IPS-18c (cell line): ENCODE measurements around the gene NRG4.
A peak's percentile ranks its signal among the peaks of the same experiment; 100 is the strongest.
"Not testable (repeated sequence)": the region's sequence is repeated elsewhere in the genome, so short reads cannot be mapped to it uniquely, and the experiment has no call there.

Experiments
- H3K4me3 ChIP-seq: 2 replicates; pipeline ENCODE4 v1.7.0; 2013; ENCODE audit warnings: low read depth, mild to moderate bottlenecking, low read length, moderate library complexity; ENCODE audit not compliant: insufficient read depth
- H3K9me3 ChIP-seq: one replicate; pipeline ENCODE4 v1.6.1; 2013; ENCODE audit warnings: mild to moderate bottlenecking, low read length, moderate library complexity; ENCODE audit not compliant: control insufficient read depth, insufficient read depth

NRG4 gene

GRCh38 chr15:76011627-76012551, at the start of gene NRG4:
TSS of gene NRG4 (minus strand) at chr15:76012424. CDS start at chr15:76011230, 1,194 bp downstream.
- no peak within 1 kb of the TSS for H3K4me3 ChIP-seq
- H3K9me3 ChIP-seq: no peaks in the 10 kb centered on the region

GRCh38 chr15:76061700-76062099, 49.5 kb upstream of the NRG4 start:
- Histone ChIP-seq H3K9me3 (no peaks in the 10 kb centered on the region), H3K4me3 (no peak overlapping the region)

- Histone ChIP-seq H3K9me3 (no peaks in the 10 kb centered on the region), H3K4me3 (peak overlapping the region; percentile 73)
Measured at GRCh38 chr15:76060118-76060989, 48.1 kb upstream of the NRG4 start.

- H3K9me3 ChIP-seq: no peaks in the 10 kb centered on the region
- H3K4me3 ChIP-seq: peak within 1 kb of the TSS; percentile 73
Measured at GRCh38 chr15:76059320-76060117, 47.3 kb upstream of the NRG4 start, which contains the start of gene TMEM266. TSS of gene TMEM266 (plus strand) at chr15:76059985. CDS start at chr15:76134264, 74,279 bp downstream.

GRCh38 chr15:76058714-76059319, 46.6 kb upstream of the NRG4 start:
- Histone ChIP-seq H3K4me3 (peak overlapping the region; percentile 63), H3K9me3 (no peaks in the 10 kb centered on the region)

- H3K9me3 ChIP-seq: no peaks in the 10 kb centered on the region
- H3K4me3 ChIP-seq: no peak overlapping the region
Measured at GRCh38 chr15:76057332-76058000, 45.2 kb upstream of the NRG4 start.

GRCh38 chr15:76056931-76057330, 44.7 kb upstream of the NRG4 start:
- H3K4me3 ChIP-seq: no peak overlapping the region
- no peaks in the 10 kb centered on the region for H3K9me3 ChIP-seq

GRCh38 chr15:76054201-76054600, 42.0 kb upstream of the NRG4 start:
- not testable (repeated sequence) for H3K4me3 ChIP-seq, H3K9me3 ChIP-seq

- no peak overlapping the region for H3K4me3 ChIP-seq
- no peaks in the 10 kb centered on the region for H3K9me3 ChIP-seq
Measured at GRCh38 chr15:76038512-76038911, 26.3 kb upstream of the NRG4 start.

GRCh38 chr15:76035593-76035992, 23.4 kb upstream of the NRG4 start:
- no peaks in the 10 kb centered on the region for H3K9me3 ChIP-seq
- no peak overlapping the region for H3K4me3 ChIP-seq

GRCh38 chr15:76034111-76034510, 21.9 kb upstream of the NRG4 start:
- no peaks in the 10 kb centered on the region for H3K9me3 ChIP-seq
- no peak overlapping the region for H3K4me3 ChIP-seq

- Histone ChIP-seq H3K4me3 (no peak overlapping the region), H3K9me3 (no peaks in the 10 kb centered on the region)
Measured at GRCh38 chr15:76033438-76033837, 21.2 kb upstream of the NRG4 start.

GRCh38 chr15:76032046-76032445, 19.8 kb upstream of the NRG4 start:
- Histone ChIP-seq H3K4me3 (no peak overlapping the region), H3K9me3 (no peaks in the 10 kb centered on the region)

GRCh38 chr15:76024021-76024768, 12.0 kb upstream of the NRG4 start:
- Histone ChIP-seq H3K4me3 (no peak overlapping the region), H3K9me3 (peaks cover 3% of the 10 kb centered on the region)

- not testable (repeated sequence) for H3K9me3 ChIP-seq, H3K4me3 ChIP-seq
Measured at GRCh38 chr15:76013470-76013869, 1.2 kb upstream of the NRG4 start.

GRCh38 chr15:76010613-76011012, 1.6 kb downstream of the NRG4 start:
- H3K4me3 ChIP-seq: no peak overlapping the region

More at GRCh38 chr15:76010613-76011012, 1.6 kb downstream of the NRG4 start:
- H3K9me3 ChIP-seq: no peaks in the 10 kb centered on the region
